Endothelial cell (in vitro differentiated cells): ENCODE measurements around the gene AMPD3. TPM values are rescaled to one million over a fixed set of nuclear protein-coding genes. Genes with fewer than 3 reads are reported as not detected.

Experiments
- DNase-seq: peaks from one replicate; pipeline ENCODE4 v3.0.0; 2021; ENCODE audit warnings: low spot score
- H3K27ac Mint-ChIP-seq: one replicate; pipeline ENCODE4 v1.8.0; 2021; ENCODE audit warnings: mixed read lengths, inconsistent platforms; ENCODE audit not compliant: unreplicated experiment
- H3K27me3 Mint-ChIP-seq: one replicate; pipeline ENCODE4 v1.8.0; 2021; ENCODE audit warnings: mild to moderate bottlenecking, moderate library complexity, mixed read lengths, inconsistent platforms; ENCODE audit not compliant: unreplicated experiment
- H3K36me3 Mint-ChIP-seq: one replicate; pipeline ENCODE4 v1.8.0; 2021; ENCODE audit warnings: mild to moderate bottlenecking, low read depth, mixed read lengths, inconsistent platforms; ENCODE audit not compliant: unreplicated experiment
- H3K4me1 Mint-ChIP-seq: one replicate; pipeline ENCODE4 v1.8.0; 2021; ENCODE audit warnings: mild to moderate bottlenecking, mixed read lengths, inconsistent platforms; ENCODE audit not compliant: unreplicated experiment
- H3K4me3 Mint-ChIP-seq: one replicate; pipeline ENCODE4 v1.8.0; 2021; ENCODE audit warnings: mild to moderate bottlenecking, mixed read lengths, inconsistent platforms; ENCODE audit not compliant: unreplicated experiment
- H3K9me3 Mint-ChIP-seq: one replicate; pipeline ENCODE4 v1.8.0; 2021; ENCODE audit warnings: mixed read lengths, inconsistent platforms; ENCODE audit not compliant: unreplicated experiment
- total RNA-seq: library from RNA; stranded (reverse); fragmentation: NEBNext Ultra II Directional; extraction: Animal tissue kit (Norgen Biotek cat#: 25700); gene quantifications from one replicate; pipeline ENCODE4 v1.2.1, GENCODE V29; 2021; ENCODE audit not compliant: unreplicated experiment
- TF ChIP-seq, protein P1 (sequence below): fragments of 200-600 bp; sonication (generic); IDR thresholded peaks from one replicate; pipeline ENCODE4 v1.5.0; 2021; ENCODE audit warnings: antibody characterized with exemption; ENCODE audit not compliant: unreplicated experiment

AMPD3 gene
- total RNA-seq, 1 donor from 2014 or later = 23.2 TPM

- Mint-ChIP-seq H3K27ac (no peak overlapping the region), H3K27me3 (no peaks in the 10 kb centered on the region)
- no peak for DNase-seq
Measured at GRCh38 chr11:10515418-10515817, 60.4 kb downstream of the AMPD3 start.

GRCh38 chr11:10518123-10518522, 63.1 kb downstream of the AMPD3 start:
- no peaks in the 10 kb centered on the region for H3K9me3 Mint-ChIP-seq
- no peaks in the 10 kb centered on the region for H3K36me3 Mint-ChIP-seq
- no peaks in the 10 kb centered on the region for H3K27me3 Mint-ChIP-seq
- TF ChIP-seq, protein P1, sequence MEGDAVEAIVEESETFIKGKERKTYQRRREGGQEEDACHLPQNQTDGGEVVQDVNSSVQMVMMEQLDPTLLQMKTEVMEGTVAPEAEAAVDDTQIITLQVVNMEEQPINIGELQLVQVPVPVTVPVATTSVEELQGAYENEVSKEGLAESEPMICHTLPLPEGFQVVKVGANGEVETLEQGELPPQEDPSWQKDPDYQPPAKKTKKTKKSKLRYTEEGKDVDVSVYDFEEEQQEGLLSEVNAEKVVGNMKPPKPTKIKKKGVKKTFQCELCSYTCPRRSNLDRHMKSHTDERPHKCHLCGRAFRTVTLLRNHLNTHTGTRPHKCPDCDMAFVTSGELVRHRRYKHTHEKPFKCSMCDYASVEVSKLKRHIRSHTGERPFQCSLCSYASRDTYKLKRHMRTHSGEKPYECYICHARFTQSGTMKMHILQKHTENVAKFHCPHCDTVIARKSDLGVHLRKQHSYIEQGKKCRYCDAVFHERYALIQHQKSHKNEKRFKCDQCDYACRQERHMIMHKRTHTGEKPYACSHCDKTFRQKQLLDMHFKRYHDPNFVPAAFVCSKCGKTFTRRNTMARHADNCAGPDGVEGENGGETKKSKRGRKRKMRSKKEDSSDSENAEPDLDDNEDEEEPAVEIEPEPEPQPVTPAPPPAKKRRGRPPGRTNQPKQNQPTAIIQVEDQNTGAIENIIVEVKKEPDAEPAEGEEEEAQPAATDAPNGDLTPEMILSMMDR = no peak
- no peak overlapping the region for H3K4me3 Mint-ChIP-seq
- no peak for DNase-seq
- no peaks in the 10 kb centered on the region for H3K4me1 Mint-ChIP-seq
- no peak overlapping the region for H3K27ac Mint-ChIP-seq

More at GRCh38 chr11:10515418-10515817, 60.4 kb downstream of the AMPD3 start:
- Mint-ChIP-seq H3K36me3 (no peaks in the 10 kb centered on the region), H3K4me3 (no peak overlapping the region), H3K4me1 (peaks cover 3% of the 10 kb centered on the region), H3K9me3 (no peaks in the 10 kb centered on the region)
- TF ChIP-seq, protein P1 = no peak

DNA sequence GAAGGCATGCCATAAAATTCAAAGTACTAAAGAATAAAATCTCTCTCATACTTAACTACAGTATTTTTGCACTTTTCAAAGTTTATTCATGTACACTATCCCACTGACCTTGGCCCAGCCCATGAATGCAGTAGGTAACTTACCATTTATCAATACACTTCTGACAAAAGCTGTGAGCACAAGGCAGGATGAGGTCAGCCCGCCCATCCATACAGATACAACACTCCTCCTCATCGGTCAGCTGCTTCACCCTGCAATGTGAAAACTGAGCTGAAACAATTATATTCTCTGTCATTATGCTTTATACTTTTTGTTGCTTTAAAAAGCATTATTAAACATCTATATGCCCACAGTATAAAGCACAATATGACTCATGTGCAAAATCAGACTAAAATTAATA, 63.8 kb downstream of the AMPD3 start:
- TF ChIP-seq, protein P1 = no peak
- DNase-seq = no peak
- Mint-ChIP-seq H3K4me3 (no peak overlapping the region), H3K4me1 (no peaks in the 10 kb centered on the region), H3K36me3 (no peaks in the 10 kb centered on the region), H3K27me3 (no peaks in the 10 kb centered on the region), H3K27ac (no peak overlapping the region), H3K9me3 (no peaks in the 10 kb centered on the region)

GRCh38 chr11:10519630-10520029, 64.6 kb downstream of the AMPD3 start:
- Mint-ChIP-seq H3K27ac (no peak overlapping the region), H3K9me3 (no peaks in the 10 kb centered on the region), H3K4me3 (no peak overlapping the region), H3K27me3 (no peaks in the 10 kb centered on the region), H3K4me1 (peaks cover 2% of the 10 kb centered on the region), H3K36me3 (no peaks in the 10 kb centered on the region)
- TF ChIP-seq, protein P1 = no peak
- no peak for DNase-seq

DNA sequence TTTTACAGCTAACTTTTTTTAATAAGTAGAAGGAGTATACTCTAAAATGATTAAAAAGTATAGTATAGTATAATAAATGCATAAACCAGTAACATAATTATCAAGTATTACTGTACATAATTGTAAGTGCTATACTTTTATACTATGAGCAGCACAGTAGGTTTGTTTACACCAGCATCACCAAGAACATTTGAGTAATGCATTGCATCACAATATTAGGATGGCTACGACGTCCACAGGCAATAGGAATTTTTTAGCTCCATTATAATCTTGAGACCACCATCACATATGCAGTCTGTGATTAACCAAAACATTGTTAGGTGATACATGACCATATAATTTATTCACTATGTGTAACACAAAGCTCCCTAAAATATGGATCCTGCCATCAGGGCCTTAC, 65.5 kb downstream of the AMPD3 start:
- DNase-seq = no peak
- TF ChIP-seq, protein P1 = no peak
- no peaks in the 10 kb centered on the region for H3K27me3 Mint-ChIP-seq
- H3K9me3 Mint-ChIP-seq = no peaks in the 10 kb centered on the region
- H3K36me3 Mint-ChIP-seq = no peaks in the 10 kb centered on the region
- peaks cover 4% of the 10 kb centered on the region for H3K4me1 Mint-ChIP-seq
- H3K27ac Mint-ChIP-seq = no peak overlapping the region
- H3K4me3 Mint-ChIP-seq = no peak overlapping the region
